Measurements from ENCODE around the gene ZGRF1. TPM values are rescaled to one million over a fixed set of nuclear protein-coding genes. Genes with fewer than 3 reads are reported as not detected.

Gene ZGRF1
- total and polyA plus RNA-seq, 10 of the 15 experiments (the other 5 are each of a cell fraction or from before 2014, with no cell fraction given): 8.5 to 32.1 (median 20.1) TPM

GRCh38 chr4:112515198-112516065 lies 121.3 kb downstream of the ZGRF1 start (continued):
- TF ChIP-seq ZBED1 (IDR thresholded peaks at IDR 0.05; ENCODE audit: borderline replicate concordance) (no peak), SMC3 (IDR thresholded peaks at IDR 0.05; ENCODE audit: borderline replicate concordance, low read length) (peak; percentile 8; the same call in 1 of the 2 replicates), BHLHE40 (IDR thresholded peaks at IDR 0.05; ENCODE audit: borderline replicate concordance in 1 of 2, low read depth in 2 of 2, low read length in 1 of 2) (peak in 1 of 2 experiments; percentile 89; a peak in 3 of 4 replicates), TCF7 (IDR thresholded peaks at IDR 0.05; ENCODE audit: borderline replicate concordance) (no peak), NFYA (IDR thresholded peaks at IDR 0.05; ENCODE audit: borderline replicate concordance, low read depth, low read length) (no peak), MTA2 (IDR thresholded peaks at IDR 0.05; ENCODE audit: low read depth) (no peak), ZNF384 (IDR thresholded peaks at IDR 0.05; ENCODE audit: borderline replicate concordance, low read depth, low read length) (no peak), EGR1 (IDR thresholded peaks at IDR 0.05; ENCODE audit: borderline replicate concordance in 1 of 2, low read depth in 2 of 2, low read length in 2 of 2) (peak in 1 of 2 experiments; percentile 30; a peak in 1 of 3 replicates), SRF (IDR thresholded peaks at IDR 0.05; ENCODE audit: low read depth in 2 of 2, low read length in 2 of 2) (no peak), RELA (IDR thresholded peaks at IDR 0.05; ENCODE audit: borderline replicate concordance, partially characterized antibody) (no peak), ZNF687 (IDR thresholded peaks at IDR 0.05) (no peak), RBBP5 (conservative IDR thresholded peaks at IDR 0.05) (peak; percentile 87; the same call in 1 of the 2 replicates), IKZF2 (IDR thresholded peaks at IDR 0.05) (no peak), SMARCA5 (IDR thresholded peaks at IDR 0.05) (0 out of 2 replicates have a peak, but pooled peaks have one; percentile 52), BCL11A (IDR thresholded peaks at IDR 0.05; ENCODE audit: low read depth, low read length) (no peak), CBX3 (IDR thresholded peaks at IDR 0.05; ENCODE audit: borderline replicate concordance, low read depth) (no peak), RAD21 (IDR thresholded peaks at IDR 0.05; ENCODE audit: insufficient read depth, low read depth, low read length) (no peak), NR2C1 (IDR thresholded peaks at IDR 0.05) (peak; percentile 51), CBFB (IDR thresholded peaks at IDR 0.05; ENCODE audit: low read depth) (no peak; the same call in 1 of the 2 replicates), RELB (IDR thresholded peaks at IDR 0.05; ENCODE audit: low read depth) (no peak), NRF1 (conservative IDR thresholded peaks at IDR 0.05; ENCODE audit: low read depth, low read length) (0 out of 2 replicates have a peak, but pooled peaks have one; percentile 6)
- TF ChIP-seq, protein P1, sequence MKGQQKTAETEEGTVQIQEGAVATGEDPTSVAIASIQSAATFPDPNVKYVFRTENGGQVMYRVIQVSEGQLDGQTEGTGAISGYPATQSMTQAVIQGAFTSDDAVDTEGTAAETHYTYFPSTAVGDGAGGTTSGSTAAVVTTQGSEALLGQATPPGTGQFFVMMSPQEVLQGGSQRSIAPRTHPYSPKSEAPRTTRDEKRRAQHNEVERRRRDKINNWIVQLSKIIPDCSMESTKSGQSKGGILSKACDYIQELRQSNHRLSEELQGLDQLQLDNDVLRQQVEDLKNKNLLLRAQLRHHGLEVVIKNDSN (IDR thresholded peaks at IDR 0.05; ENCODE audit: borderline replicate concordance, extremely low read length, insufficient read depth, low read depth, low read length): no peak

Data from GM12878 (cell line).